ENCODE results near the gene MTA1. TPM values are rescaled to one million over a fixed set of nuclear protein-coding genes. Genes with fewer than 3 reads are reported as not detected.
A peak's percentile ranks its signal among the peaks of the same experiment; 100 is the strongest.

Gene MTA1
- total and polyA plus RNA-seq, 7 experiments from 2014 or later: 2.8 to 132 (median 117) TPM

DNA sequence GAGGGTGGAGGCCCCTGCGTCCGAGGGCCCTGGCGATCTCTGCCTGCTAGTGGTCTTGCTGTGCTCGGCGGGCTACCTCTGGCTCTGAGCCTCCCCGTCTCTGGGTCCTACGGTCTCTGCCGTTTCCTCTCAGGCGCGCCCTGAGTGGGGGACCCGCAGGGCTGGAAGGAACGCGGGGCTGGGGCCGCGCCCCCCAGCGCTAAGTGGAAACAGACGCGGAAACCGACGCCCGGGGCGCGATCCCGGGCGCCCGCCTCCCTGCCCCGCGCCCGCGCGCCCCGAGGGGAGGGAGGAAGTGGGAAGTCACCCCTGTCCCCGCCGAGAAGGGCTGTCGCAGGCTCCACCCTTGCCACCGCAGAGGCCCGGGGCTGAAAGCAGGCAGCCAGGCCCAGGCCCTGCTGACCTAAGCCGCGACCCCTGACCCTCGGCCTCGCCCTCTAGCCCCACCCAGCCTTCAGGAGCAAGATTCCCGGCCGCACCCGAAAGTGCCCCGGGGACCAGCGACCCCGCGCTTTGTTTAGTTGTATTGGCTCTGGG, 67.9 kb downstream of the MTA1 start:
- Histone ChIP-seq H3K27me3 (ENCODE audit: control insufficient read depth in 2 of 2, insufficient read depth in 2 of 2, low read length in 2 of 2) (no peaks in the 10 kb centered on the region), H3K36me3 (ENCODE audit: control insufficient read depth in 2 of 3, insufficient read depth in 3 of 3, low read length in 3 of 3) (no peaks in the 10 kb centered on the region), H3K27ac (ENCODE audit: low read depth, low read length) (peak overlapping the region; percentile 100), H3K9me3 (ENCODE audit: control insufficient read depth in 2 of 3, low read length in 3 of 3) (no peaks in the 10 kb centered on the region), H3K4me3 (ENCODE audit: low read length) (peak overlapping the region; percentile 85), H3K4me1 (ENCODE audit: control insufficient read depth in 2 of 2, insufficient read depth in 2 of 2, low read length in 2 of 2) (peaks cover 40 to 55% of the 10 kb centered on the region in 2 donors)
- Mint-ChIP-seq H3K27me3 (no peaks in the 10 kb centered on the region), H3K36me3 (peaks cover 0 to 2% (median 0%) of the 10 kb centered on the region in 5 donors), H3K4me1 (peaks cover 22 to 41% (median 34%) of the 10 kb centered on the region in 7 donors), H3K4me3 (peak overlapping the region; percentile 84 to 95 (median 88)), H3K9me3 (no peaks in the 10 kb centered on the region), H3K27ac (peak overlapping the region; percentile 91 to 99 (median 95))
- intact Hi-C loops (cut with micrococcal nuclease): no loop called here
- ChIA-PET POLR2A (interaction anchor here (0.6 kb wide), 1 partner anchor 64 kb away, joined by 4 read pairs; no protein-coding TSS in a partner anchor), CTCF (no interaction called here)
- DNase-seq (peak; percentile 72 to 86 (median 81)), ATAC-seq (peak; percentile 1)

DNA sequence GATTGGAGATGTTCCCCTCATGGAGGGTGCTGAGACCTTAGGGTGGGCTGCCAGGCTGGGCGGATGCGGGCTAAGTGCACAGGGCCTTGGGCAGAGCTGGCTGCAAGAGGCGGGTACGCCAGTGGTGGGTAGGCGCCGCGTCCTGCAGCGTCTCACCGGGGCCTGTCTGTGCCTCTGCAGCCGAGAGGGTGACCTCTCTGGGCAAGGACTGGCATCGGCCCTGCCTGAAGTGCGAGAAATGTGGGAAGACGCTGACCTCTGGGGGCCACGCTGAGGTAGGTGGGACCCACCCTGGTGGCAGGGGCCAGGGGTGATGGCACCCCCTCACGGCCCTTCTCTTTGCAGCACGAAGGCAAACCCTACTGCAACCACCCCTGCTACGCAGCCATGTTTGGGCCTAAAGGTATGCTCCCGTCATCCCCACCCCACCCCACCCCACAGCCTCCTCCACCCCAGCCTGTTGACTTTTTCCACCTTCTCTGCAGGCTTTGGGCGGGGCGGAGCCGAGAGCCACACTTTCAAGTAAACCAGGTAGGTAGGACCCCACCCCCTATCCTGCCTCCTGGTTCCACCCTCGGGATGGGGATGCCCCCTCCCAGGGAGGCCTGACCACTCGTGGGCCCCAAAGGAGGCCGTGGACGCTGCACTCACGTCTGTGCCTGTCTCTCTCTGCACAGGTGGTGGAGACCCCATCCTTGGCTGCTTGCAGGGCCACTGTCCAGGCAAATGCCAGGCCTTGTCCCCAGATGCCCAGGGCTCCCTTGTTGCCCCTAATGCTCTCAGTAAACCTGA, 68.6 kb downstream of the MTA1 start:
- H3K4me3 Mint-ChIP-seq: peak overlapping the region; percentile 84 to 95 (median 88)
- H3K4me3 ChIP-seq (ENCODE audit: low read length): peak overlapping the region; percentile 85
- H3K4me1 ChIP-seq (ENCODE audit: control insufficient read depth in 2 of 2, insufficient read depth in 2 of 2, low read length in 2 of 2): peaks cover 35 to 48% of the 10 kb centered on the region in 2 donors
- H3K9me3 Mint-ChIP-seq: no peaks in the 10 kb centered on the region
- peak in 4 of 9 donors; percentile 16 to 55 (median 50) for DNase-seq
- peak overlapping the region; percentile 100 for H3K27ac ChIP-seq (ENCODE audit: low read depth, low read length)
- no peaks in the 10 kb centered on the region for H3K36me3 ChIP-seq (ENCODE audit: control insufficient read depth in 2 of 3, insufficient read depth in 3 of 3, low read length in 3 of 3)
- no peaks in the 10 kb centered on the region for H3K27me3 ChIP-seq (ENCODE audit: control insufficient read depth in 2 of 2, insufficient read depth in 2 of 2, low read length in 2 of 2)
- H3K4me1 Mint-ChIP-seq: peaks cover 22 to 38% (median 33%) of the 10 kb centered on the region in 7 donors
- no peak for ATAC-seq
- H3K27me3 Mint-ChIP-seq: no peaks in the 10 kb centered on the region
- intact Hi-C loops (cut with micrococcal nuclease): no loop called here
- peak overlapping the region; percentile 91 to 99 (median 95) for H3K27ac Mint-ChIP-seq
- H3K36me3 Mint-ChIP-seq: peaks cover 0 to 2% (median 0%) of the 10 kb centered on the region in 5 donors
- no peaks in the 10 kb centered on the region for H3K9me3 ChIP-seq (ENCODE audit: control insufficient read depth in 2 of 3, low read length in 3 of 3)
- ChIA-PET POLR2A (interaction anchor here (0.6 to 4.1 kb wide), 5 partner anchors 7 to 421 kb away, joined by 3 to 80 read pairs (median 4); partner anchors contain the start of gene PACS2), CTCF (interaction anchor here (2.0 to 4.3 kb wide), 5 partner anchors 7 to 118 kb away, joined by 10 to 94 read pairs (median 12); no protein-coding TSS in a partner anchor)

DNA sequence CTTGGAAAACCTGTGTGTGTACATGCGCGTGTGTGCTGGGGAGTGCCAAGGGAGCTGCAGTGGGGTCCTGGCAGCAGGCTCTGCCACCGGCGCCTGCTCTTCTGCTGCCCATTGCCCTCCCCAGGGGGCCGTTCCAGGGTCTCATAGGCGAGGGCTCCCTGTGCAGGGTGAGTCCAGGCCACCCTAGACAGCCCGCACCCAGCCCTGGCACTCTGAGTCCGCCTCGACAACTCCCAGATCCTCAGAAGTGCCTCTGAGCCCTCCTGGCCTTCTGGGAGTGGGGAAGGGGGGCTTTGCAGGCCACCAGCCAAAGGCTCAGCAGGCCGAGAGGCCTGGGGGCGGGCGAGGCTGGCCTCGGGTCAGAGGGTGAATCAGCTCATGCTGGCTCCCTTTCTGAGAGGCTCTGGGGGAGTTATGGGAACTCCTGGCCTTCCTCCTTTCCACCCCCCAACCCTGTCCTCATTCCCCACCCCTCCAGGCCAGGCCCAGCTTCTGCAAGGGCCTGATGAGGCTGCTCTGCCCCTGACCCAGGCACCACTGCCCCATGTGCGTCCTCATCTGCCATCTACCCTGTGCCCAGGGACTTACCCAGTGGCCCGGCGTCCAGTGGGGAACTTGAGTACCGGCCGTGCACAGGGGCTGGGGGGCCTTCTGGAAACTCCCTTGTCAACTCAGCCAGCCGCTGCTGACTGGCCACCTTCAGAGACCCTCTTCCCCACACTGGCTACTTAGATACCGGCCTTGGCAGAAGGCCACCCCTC, 69.3 kb downstream of the MTA1 start:
- intact Hi-C loops (cut with micrococcal nuclease): loop anchor here in 1 of 2 donors (1.0 kb wide), 1 partner anchor 8 kb away; no protein-coding TSS in a partner anchor

DNA sequence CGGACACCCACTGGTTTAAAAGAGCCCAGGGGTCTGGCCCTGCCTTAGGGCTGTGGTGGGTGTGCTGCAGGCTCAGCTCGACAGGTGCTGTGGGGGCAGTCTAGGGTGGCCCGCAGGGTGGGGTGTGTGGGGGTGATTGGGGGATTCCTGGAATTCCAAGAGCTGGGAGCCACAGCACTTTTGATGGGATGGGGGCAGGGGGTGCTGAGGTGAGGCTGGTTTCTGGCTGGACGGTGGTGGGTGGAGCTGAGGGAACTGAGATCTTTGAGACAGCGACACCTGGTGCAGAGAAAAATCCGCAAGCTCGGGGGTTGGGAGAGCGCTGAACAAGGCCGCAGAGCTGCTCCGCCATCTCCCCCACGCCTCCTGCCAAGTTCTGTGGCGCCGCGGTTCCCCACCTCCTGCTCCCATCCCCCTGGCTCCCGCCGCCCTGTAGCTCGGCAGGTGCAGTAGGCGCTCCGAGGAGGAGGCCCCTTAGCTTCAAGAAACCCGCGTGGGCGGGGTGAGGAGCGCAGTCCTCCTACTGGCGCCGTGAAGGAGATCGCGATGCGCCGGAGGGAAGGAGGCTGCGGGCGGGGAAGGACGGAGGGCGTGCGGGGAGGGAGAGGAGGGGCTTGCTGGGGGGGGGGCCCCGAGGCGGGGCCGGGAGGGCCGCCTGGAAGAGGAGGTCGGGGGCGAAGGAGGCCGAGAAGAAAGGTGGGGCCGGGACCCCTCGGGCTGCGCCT, 70.1 kb downstream of the MTA1 start:
- ATAC-seq: peak; percentile 12
- Mint-ChIP-seq H3K9me3 (no peaks in the 10 kb centered on the region), H3K36me3 (peaks cover 0 to 2% (median 0%) of the 10 kb centered on the region in 5 donors), H3K4me1 (peaks cover 16 to 31% (median 26%) of the 10 kb centered on the region in 7 donors), H3K27ac (peak overlapping the region; percentile 91 to 99 (median 97)), H3K27me3 (no peaks in the 10 kb centered on the region), H3K4me3 (peak overlapping the region; percentile 79 to 95 (median 88))
- intact Hi-C loops (cut with micrococcal nuclease): loop anchor here (1.0 to 10.0 kb wide), 15 partner anchors 8 to 737 kb away; partner anchors contain the start of genes CRIP2 (in 2 of the 2), GPR132 (in 2 of the 2), BRF1 (in 1 of the 2) and CDCA4 (in 1 of the 2)
- H3K27ac ChIP-seq (ENCODE audit: low read depth, low read length): peak overlapping the region; percentile 100
- H3K4me1 ChIP-seq (ENCODE audit: control insufficient read depth in 2 of 2, insufficient read depth in 2 of 2, low read length in 2 of 2): peaks cover 26 to 33% of the 10 kb centered on the region in 2 donors
- CTCF ChIA-PET: interaction anchor here (0.6 to 4.3 kb wide), 22 partner anchors 9 to 464 kb away, joined by 3 to 94 read pairs (median 5); partner anchors contain the start of gene TEX22
- peak overlapping the region; percentile 85 for H3K4me3 ChIP-seq (ENCODE audit: low read length)
- DNase-seq: peak; percentile 75 to 91 (median 89)
- POLR2A ChIA-PET: interaction anchor here (0.7 to 4.1 kb wide), 16 partner anchors 8 to 695 kb away, joined by 3 to 80 read pairs (median 4); partner anchors contain the start of genes BRF1, CDCA4 and PACS2
- no peaks in the 10 kb centered on the region for H3K27me3 ChIP-seq (ENCODE audit: control insufficient read depth in 2 of 2, insufficient read depth in 2 of 2, low read length in 2 of 2)
- no peaks in the 10 kb centered on the region for H3K36me3 ChIP-seq (ENCODE audit: control insufficient read depth in 2 of 3, insufficient read depth in 3 of 3, low read length in 3 of 3)
- H3K9me3 ChIP-seq (ENCODE audit: control insufficient read depth in 2 of 3, low read length in 3 of 3): no peaks in the 10 kb centered on the region

More for the DNA sequence above, 69.3 kb downstream of the MTA1 start:
- peaks cover 22 to 39% (median 33%) of the 10 kb centered on the region in 7 donors for H3K4me1 Mint-ChIP-seq
- peak overlapping the region; percentile 91 to 99 (median 97) for H3K27ac Mint-ChIP-seq
- Histone ChIP-seq H3K4me1 (ENCODE audit: control insufficient read depth in 2 of 2, insufficient read depth in 2 of 2, low read length in 2 of 2) (peaks cover 34 to 41% of the 10 kb centered on the region in 2 donors), H3K4me3 (ENCODE audit: low read length) (peak overlapping the region; percentile 85), H3K27me3 (ENCODE audit: control insufficient read depth in 2 of 2, insufficient read depth in 2 of 2, low read length in 2 of 2) (no peaks in the 10 kb centered on the region), H3K9me3 (ENCODE audit: control insufficient read depth in 2 of 3, low read length in 3 of 3) (no peaks in the 10 kb centered on the region), H3K36me3 (ENCODE audit: control insufficient read depth in 2 of 3, insufficient read depth in 3 of 3, low read length in 3 of 3) (no peaks in the 10 kb centered on the region), H3K27ac (ENCODE audit: low read depth, low read length) (peak overlapping the region; percentile 100)
- peaks cover 0 to 2% (median 0%) of the 10 kb centered on the region in 5 donors for H3K36me3 Mint-ChIP-seq
- H3K27me3 Mint-ChIP-seq: no peaks in the 10 kb centered on the region
- H3K4me3 Mint-ChIP-seq: peak overlapping the region; percentile 84 to 95 (median 88)
- ChIA-PET POLR2A (interaction anchor here (0.6 to 4.1 kb wide), 16 partner anchors 8 to 694 kb away, joined by 3 to 80 read pairs (median 4); partner anchors contain the start of genes BRF1, CDCA4 and PACS2), CTCF (interaction anchor here (0.8 to 4.3 kb wide), 17 partner anchors 8 to 463 kb away, joined by 3 to 94 read pairs (median 5); partner anchors contain the start of gene TEX22)
- H3K9me3 Mint-ChIP-seq: no peaks in the 10 kb centered on the region
- ATAC-seq: no peak
- DNase-seq: peak in 2 of 9 donors; percentile 12 to 25

DNA sequence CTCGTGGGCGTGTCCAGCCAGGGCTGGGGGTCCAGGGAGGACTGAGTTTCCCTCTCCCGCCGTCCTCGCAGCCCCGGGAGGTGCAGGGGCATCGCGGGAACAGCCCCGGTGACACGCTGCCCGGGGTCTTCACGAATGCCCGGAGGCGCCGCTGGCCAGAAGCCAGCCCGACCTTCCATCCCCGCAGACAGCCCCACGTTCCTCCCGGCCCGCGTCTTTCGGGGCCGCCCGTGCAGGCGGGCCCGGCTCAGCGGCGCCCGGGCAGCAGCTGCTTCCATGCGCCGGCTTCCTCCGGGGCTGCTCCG, 70.6 kb downstream of the MTA1 start:
- Mint-ChIP-seq H3K27me3 (no peaks in the 10 kb centered on the region), H3K36me3 (peaks cover 0 to 2% (median 0%) of the 10 kb centered on the region in 5 donors), H3K4me1 (peaks cover 11 to 26% (median 23%) of the 10 kb centered on the region in 7 donors), H3K27ac (peak overlapping the region in 5 of 9 donors; percentile 94 to 99 (median 97)), H3K9me3 (no peaks in the 10 kb centered on the region), H3K4me3 (peak overlapping the region in 7 of 10 donors; percentile 84 to 95 (median 87))
- DNase-seq: peak in 1 of 9 donors; percentile 65
- H3K27me3 ChIP-seq (ENCODE audit: control insufficient read depth in 2 of 2, insufficient read depth in 2 of 2, low read length in 2 of 2): no peaks in the 10 kb centered on the region
- H3K4me1 ChIP-seq (ENCODE audit: control insufficient read depth in 2 of 2, insufficient read depth in 2 of 2, low read length in 2 of 2): peaks cover 22 to 28% of the 10 kb centered on the region in 2 donors
- H3K27ac ChIP-seq (ENCODE audit: low read depth, low read length): peak overlapping the region; percentile 100
- ChIA-PET CTCF (interaction anchor here (0.6 to 4.3 kb wide), 20 partner anchors 10 to 464 kb away, joined by 3 to 94 read pairs (median 5); partner anchors contain the start of gene TEX22), POLR2A (interaction anchor here (0.9 to 4.1 kb wide), 12 partner anchors 9 to 469 kb away, joined by 3 to 80 read pairs (median 4); partner anchors contain the start of gene CDCA4)
- ATAC-seq: no peak
- H3K4me3 ChIP-seq (ENCODE audit: low read length): peak overlapping the region; percentile 85
- H3K9me3 ChIP-seq (ENCODE audit: control insufficient read depth in 2 of 3, low read length in 3 of 3): no peaks in the 10 kb centered on the region
- intact Hi-C loops (cut with micrococcal nuclease): loop anchor here (1.0 to 10.0 kb wide), 15 partner anchors 9 to 737 kb away; partner anchors contain the start of genes CRIP2 (in 2 of the 2), GPR132 (in 2 of the 2), BRF1 (in 1 of the 2) and CDCA4 (in 1 of the 2)
- H3K36me3 ChIP-seq (ENCODE audit: control insufficient read depth in 2 of 3, insufficient read depth in 3 of 3, low read length in 3 of 3): no peaks in the 10 kb centered on the region
